CD4-positive, alpha-beta T cell (primary cell): Measurements from ENCODE around the gene THADA. TPM values are rescaled to one million over a fixed set of nuclear protein-coding genes. Genes with fewer than 3 reads are reported as not detected.

Source experiments
- ATAC-seq: fragments of 200-7000 bp; cut with Tn5 transposase; one replicate; pipeline ENCODE4 v1.10.0; 2022; ENCODE audit warnings: mild to moderate bottlenecking; ENCODE audit not compliant: poor library complexity
- CTCF ChIA-PET: fragments of 350-600 bp; sonication (Branson Sonifier 250); formaldehyde crosslinking; loops from one replicate; lab custom pipeline; 2021; ENCODE audit warnings: antibody characterized with exemption, inconsistent platforms; lab: Charles Lee
- POLR2A ChIA-PET: fragments of 350-600 bp; sonication (Branson Sonifier 250); formaldehyde crosslinking; loops from one replicate; lab custom pipeline; 2021; ENCODE audit warnings: antibody characterized with exemption, inconsistent platforms; lab: Charles Lee
- DNase-seq, 14 experiments: peaks; one replicate each; pipeline ENCODE4 v3.0.0-alpha.2; 2013 to 2020; ENCODE audit warnings: mixed read lengths in 2 of 14
- H3K27ac ChIP-seq, 2 donors: one replicate each; pipeline versions ENCODE4 v1.5.1 to v1.7.0; 2013; ENCODE audit warnings: low read length in 2 of 2, low read depth in 1 of 2, mild to moderate bottlenecking in 1 of 2
- H3K27me3 ChIP-seq, 2 experiments: 1 replicate in 1 of 2; 2 replicates in 1 of 2; pipeline versions ENCODE4 v1.6.1 to v1.7.0; 2013; ENCODE audit warnings: low read length in 2 of 2, control low read depth in 1 of 2, mild to moderate bottlenecking in 1 of 2, moderate library complexity in 1 of 2; ENCODE audit not compliant: insufficient read depth in 2 of 2, control insufficient read depth in 1 of 2
- H3K36me3 ChIP-seq: one replicate; pipeline ENCODE4 v1.6.1; 2013; ENCODE audit warnings: low read length, control low read depth; ENCODE audit not compliant: insufficient read depth
- H3K4me1 ChIP-seq: one replicate; pipeline ENCODE4 v1.6.1; 2013; ENCODE audit warnings: low read length, control low read depth; ENCODE audit not compliant: insufficient read depth
- H3K4me3 ChIP-seq: one replicate; pipeline ENCODE4 v1.5.1; 2013; ENCODE audit warnings: mild to moderate bottlenecking, low read length, moderate library complexity
- H3K9me3 ChIP-seq, 2 experiments: 1 replicate in 1 of 2; 2 replicates in 1 of 2; pipeline versions ENCODE4 v1.6.1 to v1.7.0; 2013; ENCODE audit warnings: low read length in 2 of 2, mild to moderate bottlenecking in 2 of 2, control low read depth in 1 of 2, moderate library complexity in 1 of 2; ENCODE audit not compliant: control insufficient read depth in 1 of 2, insufficient read depth in 1 of 2
- H3K27ac Mint-ChIP-seq: one replicate; pipeline ENCODE4 v1.8.0; 2020; ENCODE audit warnings: mixed read lengths
- H3K27me3 Mint-ChIP-seq: one replicate; pipeline ENCODE4 v1.8.0; 2021; ENCODE audit warnings: mixed read lengths
- H3K36me3 Mint-ChIP-seq: one replicate; pipeline ENCODE4 v1.8.0; 2021; ENCODE audit warnings: low read depth, mixed read lengths
- H3K4me1 Mint-ChIP-seq: one replicate; pipeline ENCODE4 v1.8.0; 2021; ENCODE audit warnings: low read depth, mixed read lengths
- H3K4me3 Mint-ChIP-seq: one replicate; pipeline ENCODE4 v1.8.0; 2020; ENCODE audit warnings: mild to moderate bottlenecking, mixed read lengths
- H3K9me3 Mint-ChIP-seq: one replicate; pipeline ENCODE4 v1.8.0; 2020; ENCODE audit warnings: mixed read lengths
- CTCF ChIP-seq: fragments of 200-600 bp; IDR thresholded peaks from one replicate; pipeline ENCODE4 v1.8.0; 2022; ENCODE audit warnings: antibody characterized with exemption, mild to moderate bottlenecking
- intact Hi-C, 2 experiments: fragments of 100-400 bp; cut with DNase I in 1 of 2; cut with micrococcal nuclease in 1 of 2; formaldehyde crosslinking; loops; one replicate each; pipeline versions ENCODE4 v1.15.1 to v1.9.0; 2023 to 2025; cut with DNase I, micrococcal nuclease
- total RNA-seq, 174 experiments: library from RNA in 2 of 174; stranded (reverse) in 2 of 174; gene quantifications; one replicate each; pipeline ENCODE4 v1.2.3 and lab custom pipeline; 2021 to 2026

Gene THADA
- total RNA-seq, 2 experiments from 2014 or later = 29.3 to 32.9 TPM

- Mint-ChIP-seq H3K9me3 (no peaks in the 10 kb centered on the region), H3K27me3 (no peaks in the 10 kb centered on the region), H3K27ac (no peak overlapping the region), H3K36me3 (peaks cover 44% of the 10 kb centered on the region), H3K4me1 (no peaks in the 10 kb centered on the region), H3K4me3 (no peak overlapping the region)
- intact Hi-C loops = no loop called here
- DNase-seq = no peak
- no peak for ATAC-seq
- no peaks in the 10 kb centered on the region for H3K4me1 ChIP-seq
- H3K27me3 ChIP-seq = no peaks in the 10 kb centered on the region
- no peak overlapping the region for H3K4me3 ChIP-seq
- H3K27ac ChIP-seq = no peak overlapping the region
- H3K36me3 ChIP-seq = peaks cover 7% of the 10 kb centered on the region
- CTCF ChIA-PET = no interaction called here
- TF ChIP-seq CTCF = no peak
- POLR2A ChIA-PET = no interaction called here
- no peaks in the 10 kb centered on the region for H3K9me3 ChIP-seq
Observed at GRCh38 chr2:43348908-43349661, 246.8 kb downstream of the THADA start.

- peaks cover 15% of the 10 kb centered on the region for H3K36me3 ChIP-seq
- Mint-ChIP-seq H3K27ac (no peak overlapping the region), H3K36me3 (peaks cover 57% of the 10 kb centered on the region), H3K9me3 (no peaks in the 10 kb centered on the region), H3K4me1 (no peaks in the 10 kb centered on the region), H3K4me3 (no peak overlapping the region), H3K27me3 (no peaks in the 10 kb centered on the region)
- no peak overlapping the region for H3K27ac ChIP-seq
- intact Hi-C loops = no loop called here
- ATAC-seq (no peak), DNase-seq (no peak)
- ChIA-PET CTCF (no interaction called here), POLR2A (no interaction called here)
- TF ChIP-seq CTCF = no peak
- no peaks in the 10 kb centered on the region for H3K27me3 ChIP-seq
- H3K9me3 ChIP-seq = no peaks in the 10 kb centered on the region
- no peaks in the 10 kb centered on the region for H3K4me1 ChIP-seq
- no peak overlapping the region for H3K4me3 ChIP-seq
Observed at GRCh38 chr2:43347746-43348145, 248.1 kb downstream of the THADA start.

GRCh38 chr2:43346602-43347567, 249.0 kb downstream of the THADA start:
- Mint-ChIP-seq H3K4me1 (no peaks in the 10 kb centered on the region), H3K27me3 (no peaks in the 10 kb centered on the region), H3K4me3 (no peak overlapping the region), H3K36me3 (peaks cover 66% of the 10 kb centered on the region), H3K27ac (no peak overlapping the region), H3K9me3 (no peaks in the 10 kb centered on the region)
- TF ChIP-seq CTCF = no peak
- intact Hi-C loops = no loop called here
- Histone ChIP-seq H3K4me1 (no peaks in the 10 kb centered on the region), H3K27me3 (no peaks in the 10 kb centered on the region), H3K4me3 (no peak overlapping the region), H3K36me3 (peaks cover 22% of the 10 kb centered on the region), H3K9me3 (no peaks in the 10 kb centered on the region), H3K27ac (no peak overlapping the region)
- no peak for ATAC-seq
- ChIA-PET POLR2A (no interaction called here), CTCF (no interaction called here)
- DNase-seq = no peak
